ENCODE data around the gene NOX3.

The NOX3 gene

GRCh38 chr6:155418017-155418761 lies 37.5 kb downstream of the NOX3 start:
- Histone ChIP-seq H3K9me3 (ENCODE audit: control insufficient read depth, low read length) (no peaks in the 10 kb centered on the region), H3K36me3 (ENCODE audit: control insufficient read depth, insufficient read depth, low read length) (no peaks in the 10 kb centered on the region), H3K4me3 (ENCODE audit: extremely low read depth, insufficient read depth, low read length, poor library complexity, severe bottlenecking) (no peak overlapping the region), H3K27ac (ENCODE audit: low read depth, low read length, severe bottlenecking) (peak overlapping the region; percentile 33), H3K4me1 (ENCODE audit: control insufficient read depth, insufficient read depth, low read length, poor library complexity, severe bottlenecking) (peaks cover 14% of the 10 kb centered on the region)
- WGBS, 2 experiments (ENCODE audit: insufficient coverage in 2 of 2) = 47 to 69% methylated on average over 4 of the region's 9 CpGs

- no peaks in the 10 kb centered on the region for H3K36me3 ChIP-seq (ENCODE audit: control insufficient read depth, insufficient read depth, low read length)
- H3K9me3 ChIP-seq (ENCODE audit: control insufficient read depth, low read length) = no peaks in the 10 kb centered on the region
- peaks cover 14% of the 10 kb centered on the region for H3K4me1 ChIP-seq (ENCODE audit: control insufficient read depth, insufficient read depth, low read length, poor library complexity, severe bottlenecking)
- WGBS, 2 experiments (ENCODE audit: insufficient coverage in 2 of 2) = 84 to 100% methylated on average over 2 of the region's 3 CpGs
- H3K27ac ChIP-seq (ENCODE audit: low read depth, low read length, severe bottlenecking) = no peak overlapping the region
- H3K4me3 ChIP-seq (ENCODE audit: extremely low read depth, insufficient read depth, low read length, poor library complexity, severe bottlenecking) = no peak overlapping the region
These were observed 38.2 kb downstream of the NOX3 start for GRCh38 chr6:155417454-155417853.

DNA sequence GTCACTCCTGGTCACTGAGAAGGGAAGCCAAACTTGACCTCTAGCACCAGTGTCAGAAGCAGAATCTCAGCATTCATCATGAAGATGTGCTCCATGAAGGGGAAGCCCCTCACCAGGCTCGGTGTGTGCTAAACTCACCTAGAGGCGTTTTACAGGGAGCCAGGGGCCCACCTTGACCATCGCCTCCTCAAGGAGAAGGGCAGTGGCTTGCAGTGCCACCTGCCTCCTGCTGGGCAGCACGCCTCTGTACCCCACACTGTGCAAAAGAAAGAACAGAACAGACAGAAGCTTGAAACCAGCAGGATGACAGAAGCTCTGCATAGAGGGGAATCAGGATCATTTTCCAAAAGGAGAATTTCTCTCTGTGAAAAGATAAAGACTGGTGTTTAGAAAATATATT lies 39.7 kb downstream of the NOX3 start:
- WGBS, 2 experiments (ENCODE audit: insufficient coverage in 2 of 2) = 86% methylated on average over 3 to 4 of the region's 4 CpGs
- Histone ChIP-seq H3K4me1 (ENCODE audit: control insufficient read depth, insufficient read depth, low read length, poor library complexity, severe bottlenecking) (peaks cover 14% of the 10 kb centered on the region), H3K4me3 (ENCODE audit: extremely low read depth, insufficient read depth, low read length, poor library complexity, severe bottlenecking) (no peak overlapping the region), H3K9me3 (ENCODE audit: control insufficient read depth, low read length) (no peaks in the 10 kb centered on the region), H3K36me3 (ENCODE audit: control insufficient read depth, insufficient read depth, low read length) (no peaks in the 10 kb centered on the region), H3K27ac (ENCODE audit: low read depth, low read length, severe bottlenecking) (no peak overlapping the region)

DNA sequence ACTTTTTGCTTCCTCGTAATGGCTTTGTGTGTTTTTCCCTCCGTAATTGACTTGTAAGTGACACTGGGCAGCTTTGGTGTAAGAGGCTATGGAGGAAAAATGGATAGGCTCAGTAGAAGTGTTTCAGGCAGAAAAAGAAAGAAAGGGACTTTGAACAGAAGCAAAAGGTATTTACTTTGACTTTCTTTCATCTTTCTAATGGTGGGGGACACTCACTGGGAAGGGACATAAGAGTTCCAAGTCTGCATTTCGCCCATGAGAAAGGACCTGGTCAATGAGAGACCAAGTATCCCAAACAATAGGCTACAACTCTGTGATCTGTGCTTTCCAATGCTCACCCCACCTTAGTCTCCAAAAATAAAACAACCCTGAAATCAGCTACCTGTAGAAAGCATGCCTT lies 41.6 kb downstream of the NOX3 start:
- WGBS, 2 experiments (ENCODE audit: insufficient coverage in 2 of 2) = 87 to 88% methylated on average over 3 of the region's 3 CpGs

DNA sequence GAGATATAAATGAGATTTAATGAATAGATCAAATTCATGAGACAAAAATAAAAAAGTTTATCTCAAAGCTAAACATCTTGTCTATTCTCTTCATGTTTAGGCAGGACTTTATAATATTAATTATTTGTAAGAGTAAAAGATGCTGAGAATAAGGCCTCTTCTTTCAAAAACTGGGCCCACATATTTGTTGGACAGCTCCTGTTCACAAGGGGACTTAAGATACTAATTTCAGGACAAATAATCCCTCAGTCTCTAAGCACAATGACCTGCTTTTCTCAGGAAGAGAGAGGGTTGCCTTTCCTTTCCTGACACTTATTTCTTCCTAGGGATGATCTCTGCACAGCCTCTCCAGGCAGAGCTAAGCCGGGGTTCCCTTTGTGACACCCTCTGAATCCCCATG lies 43.3 kb downstream of the NOX3 start:
- Histone ChIP-seq H3K36me3 (ENCODE audit: control insufficient read depth, insufficient read depth, low read length) (no peaks in the 10 kb centered on the region), H3K4me1 (ENCODE audit: control insufficient read depth, insufficient read depth, low read length, poor library complexity, severe bottlenecking) (no peaks in the 10 kb centered on the region), H3K4me3 (ENCODE audit: extremely low read depth, insufficient read depth, low read length, poor library complexity, severe bottlenecking) (no peak overlapping the region), H3K27ac (ENCODE audit: low read depth, low read length, severe bottlenecking) (no peak overlapping the region), H3K9me3 (ENCODE audit: control insufficient read depth, low read length) (no peaks in the 10 kb centered on the region)
- WGBS, 2 experiments (ENCODE audit: insufficient coverage in 2 of 2) = 80 to 100% methylated on average over 1 of the region's 1 CpG

More for the DNA sequence above, 41.6 kb downstream of the NOX3 start:
- Histone ChIP-seq H3K4me3 (ENCODE audit: extremely low read depth, insufficient read depth, low read length, poor library complexity, severe bottlenecking) (no peak overlapping the region), H3K27ac (ENCODE audit: low read depth, low read length, severe bottlenecking) (no peak overlapping the region), H3K4me1 (ENCODE audit: control insufficient read depth, insufficient read depth, low read length, poor library complexity, severe bottlenecking) (peaks cover 8% of the 10 kb centered on the region), H3K9me3 (ENCODE audit: control insufficient read depth, low read length) (no peaks in the 10 kb centered on the region), H3K36me3 (ENCODE audit: control insufficient read depth, insufficient read depth, low read length) (no peaks in the 10 kb centered on the region)

GRCh38 chr6:155411154-155412052 lies 44.2 kb downstream of the NOX3 start:
- no peaks in the 10 kb centered on the region for H3K9me3 ChIP-seq (ENCODE audit: control insufficient read depth, low read length)
- 87 to 92% methylated on average over 6 to 7 of the region's 10 CpGs for WGBS, 2 experiments (ENCODE audit: insufficient coverage in 2 of 2)

DNA sequence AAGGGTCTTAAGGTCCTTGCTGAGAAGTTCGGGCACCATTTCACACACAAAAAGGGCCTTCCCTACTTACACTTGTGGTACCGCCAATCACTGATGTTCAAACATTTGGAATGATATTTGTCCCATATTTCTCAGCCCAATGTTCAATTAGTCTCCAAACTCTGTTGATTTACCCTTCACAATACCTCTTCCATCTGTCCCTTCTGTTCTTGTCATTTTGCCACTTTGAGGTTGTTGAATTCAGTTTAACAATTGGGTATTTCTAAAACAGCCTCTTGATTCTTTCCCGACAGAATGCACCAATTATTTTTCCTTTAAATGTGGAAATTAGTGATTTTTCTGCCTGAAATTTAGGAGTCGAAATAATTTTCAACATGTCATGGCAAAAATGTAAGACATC lies 46.2 kb downstream of the NOX3 start:
- Histone ChIP-seq H3K4me3 (ENCODE audit: extremely low read depth, insufficient read depth, low read length, poor library complexity, severe bottlenecking) (no peak overlapping the region), H3K9me3 (ENCODE audit: control insufficient read depth, low read length) (no peaks in the 10 kb centered on the region), H3K27ac (ENCODE audit: low read depth, low read length, severe bottlenecking) (no peak overlapping the region), H3K36me3 (ENCODE audit: control insufficient read depth, insufficient read depth, low read length) (no peaks in the 10 kb centered on the region), H3K4me1 (ENCODE audit: control insufficient read depth, insufficient read depth, low read length, poor library complexity, severe bottlenecking) (no peaks in the 10 kb centered on the region)
- WGBS, 2 experiments (ENCODE audit: insufficient coverage in 2 of 2) = 89 to 90% methylated on average over 1 to 2 of the region's 4 CpGs

More at GRCh38 chr6:155411154-155412052, 44.2 kb downstream of the NOX3 start:
- Histone ChIP-seq H3K4me3 (ENCODE audit: extremely low read depth, insufficient read depth, low read length, poor library complexity, severe bottlenecking) (no peak overlapping the region), H3K4me1 (ENCODE audit: control insufficient read depth, insufficient read depth, low read length, poor library complexity, severe bottlenecking) (no peaks in the 10 kb centered on the region), H3K27ac (ENCODE audit: low read depth, low read length, severe bottlenecking) (no peak overlapping the region), H3K36me3 (ENCODE audit: control insufficient read depth, insufficient read depth, low read length) (no peaks in the 10 kb centered on the region)

DNA sequence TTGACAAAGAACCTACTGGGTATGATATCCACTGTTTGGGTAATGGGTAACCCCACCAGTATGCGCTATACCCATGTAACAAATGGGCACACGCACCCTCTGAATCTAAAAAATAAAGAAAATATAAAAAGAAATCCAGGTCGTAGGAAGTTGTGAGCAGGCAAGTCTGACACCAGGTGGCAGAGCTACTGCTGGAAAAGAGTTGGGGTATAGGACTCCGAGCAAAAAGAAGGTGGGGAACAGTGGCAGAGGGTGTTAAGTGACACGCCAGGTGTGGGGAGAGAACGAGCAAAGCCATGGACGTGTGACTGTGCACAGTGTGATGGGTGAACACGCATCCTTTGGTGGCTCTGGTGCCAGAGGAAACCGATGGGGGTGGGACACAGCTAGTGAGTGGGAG lies 46.7 kb downstream of the NOX3 start:
- Histone ChIP-seq H3K36me3 (ENCODE audit: control insufficient read depth, insufficient read depth, low read length) (no peaks in the 10 kb centered on the region), H3K4me1 (ENCODE audit: control insufficient read depth, insufficient read depth, low read length, poor library complexity, severe bottlenecking) (no peaks in the 10 kb centered on the region), H3K4me3 (ENCODE audit: extremely low read depth, insufficient read depth, low read length, poor library complexity, severe bottlenecking) (no peak overlapping the region), H3K9me3 (ENCODE audit: control insufficient read depth, low read length) (no peaks in the 10 kb centered on the region), H3K27ac (ENCODE audit: low read depth, low read length, severe bottlenecking) (no peak overlapping the region)
- 92% methylated on average over 6 of the region's 9 CpGs for WGBS, 2 experiments (ENCODE audit: insufficient coverage in 2 of 2)

- WGBS, 2 experiments (ENCODE audit: insufficient coverage in 2 of 2) = 100% methylated on average over 1 of the region's 1 CpG
- H3K9me3 ChIP-seq (ENCODE audit: control insufficient read depth, low read length) = no peaks in the 10 kb centered on the region
- H3K36me3 ChIP-seq (ENCODE audit: control insufficient read depth, insufficient read depth, low read length) = no peaks in the 10 kb centered on the region
- no peaks in the 10 kb centered on the region for H3K4me1 ChIP-seq (ENCODE audit: control insufficient read depth, insufficient read depth, low read length, poor library complexity, severe bottlenecking)
- no peak overlapping the region for H3K27ac ChIP-seq (ENCODE audit: low read depth, low read length, severe bottlenecking)
- no peak overlapping the region for H3K4me3 ChIP-seq (ENCODE audit: extremely low read depth, insufficient read depth, low read length, poor library complexity, severe bottlenecking)
These were observed 47.4 kb downstream of the NOX3 start for GRCh38 chr6:155408231-155408630.

- H3K27ac ChIP-seq (ENCODE audit: low read depth, low read length, severe bottlenecking) = no peak overlapping the region
- no peaks in the 10 kb centered on the region for H3K36me3 ChIP-seq (ENCODE audit: control insufficient read depth, insufficient read depth, low read length)
- H3K4me3 ChIP-seq (ENCODE audit: extremely low read depth, insufficient read depth, low read length, poor library complexity, severe bottlenecking) = no peak overlapping the region
- WGBS, 2 experiments (ENCODE audit: insufficient coverage in 2 of 2) = no CpG with 5 or more reads among the region's 1 CpG
- H3K9me3 ChIP-seq (ENCODE audit: control insufficient read depth, low read length) = no peaks in the 10 kb centered on the region
- no peaks in the 10 kb centered on the region for H3K4me1 ChIP-seq (ENCODE audit: control insufficient read depth, insufficient read depth, low read length, poor library complexity, severe bottlenecking)
These were observed 48.8 kb downstream of the NOX3 start for GRCh38 chr6:155406801-155407200.

DNA sequence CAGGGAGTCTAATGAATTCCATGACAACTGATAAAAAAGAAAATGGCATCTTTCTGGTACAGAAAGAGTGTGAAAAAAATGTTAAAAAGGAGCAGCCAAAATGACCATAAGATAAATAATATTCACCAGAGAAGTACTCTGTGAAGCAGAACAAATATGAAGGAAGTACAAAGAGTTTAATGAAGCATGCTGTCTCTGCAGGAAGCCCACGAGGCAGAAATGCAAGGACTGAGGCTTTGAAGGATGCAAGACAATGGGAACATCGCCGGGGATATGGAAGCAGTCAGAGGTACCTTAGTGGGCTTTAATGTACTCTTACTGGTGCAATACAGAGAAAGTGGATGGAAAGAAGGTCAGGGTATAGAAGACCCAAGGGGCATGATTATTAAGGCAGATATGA lies 50.7 kb downstream of the NOX3 start:
- Histone ChIP-seq H3K9me3 (ENCODE audit: control insufficient read depth, low read length) (no peaks in the 10 kb centered on the region), H3K4me3 (ENCODE audit: extremely low read depth, insufficient read depth, low read length, poor library complexity, severe bottlenecking) (no peak overlapping the region), H3K4me1 (ENCODE audit: control insufficient read depth, insufficient read depth, low read length, poor library complexity, severe bottlenecking) (no peaks in the 10 kb centered on the region), H3K36me3 (ENCODE audit: control insufficient read depth, insufficient read depth, low read length) (no peaks in the 10 kb centered on the region), H3K27ac (ENCODE audit: low read depth, low read length, severe bottlenecking) (no peak overlapping the region)
- 56 to 71% methylated on average over 3 of the region's 3 CpGs for WGBS, 2 experiments (ENCODE audit: insufficient coverage in 2 of 2)

Measured in mesodermal cell (in vitro differentiated cells).